ENCODE measurements around the gene TRMT1.

The TRMT1 gene

GRCh38 chr19:13101590-13102415 lies 14.7 kb downstream of the TRMT1 start:
- FAIRE-seq = no peak

DNA sequence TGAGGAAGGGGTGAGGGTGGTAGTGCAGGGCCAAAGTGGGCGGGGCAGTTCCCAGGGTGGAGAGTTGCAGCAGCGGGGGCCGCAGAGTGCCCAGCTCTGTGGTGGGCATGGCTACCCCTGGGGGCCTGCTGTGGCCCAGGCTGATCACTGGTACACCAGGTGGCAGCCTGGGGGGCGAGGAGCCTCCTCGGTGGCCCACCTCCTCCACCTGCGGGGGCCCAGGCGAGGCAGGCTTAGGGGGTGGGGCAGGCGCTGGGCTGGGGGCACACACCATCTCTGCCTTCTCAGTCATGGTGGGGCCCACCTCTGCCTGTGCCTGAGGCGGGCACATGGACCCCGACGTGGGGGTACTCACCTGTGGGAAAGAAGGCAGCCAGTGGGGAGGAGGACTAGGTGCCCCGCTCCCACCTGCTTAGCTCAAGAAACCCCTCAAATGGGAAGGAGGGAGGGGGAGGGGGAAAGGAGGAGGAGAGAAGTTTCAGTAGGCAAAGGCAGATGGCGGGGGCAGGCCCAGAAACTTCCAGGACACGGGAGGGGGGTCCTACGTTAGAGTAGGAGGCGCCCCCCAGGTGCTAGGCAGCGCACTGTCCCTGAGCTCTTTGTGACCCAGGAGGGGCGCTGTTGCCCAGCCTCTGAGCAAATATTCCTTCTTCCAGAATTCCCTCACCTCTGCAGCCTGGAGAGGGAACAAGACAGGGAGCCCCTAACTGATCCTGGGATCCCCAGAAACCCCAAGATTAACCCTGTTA lies 15.5 kb downstream of the TRMT1 start:
- no peak for FAIRE-seq

GRCh38 chr19:13100031-13100588 lies 16.4 kb downstream of the TRMT1 start:
- FAIRE-seq = no peak

DNA sequence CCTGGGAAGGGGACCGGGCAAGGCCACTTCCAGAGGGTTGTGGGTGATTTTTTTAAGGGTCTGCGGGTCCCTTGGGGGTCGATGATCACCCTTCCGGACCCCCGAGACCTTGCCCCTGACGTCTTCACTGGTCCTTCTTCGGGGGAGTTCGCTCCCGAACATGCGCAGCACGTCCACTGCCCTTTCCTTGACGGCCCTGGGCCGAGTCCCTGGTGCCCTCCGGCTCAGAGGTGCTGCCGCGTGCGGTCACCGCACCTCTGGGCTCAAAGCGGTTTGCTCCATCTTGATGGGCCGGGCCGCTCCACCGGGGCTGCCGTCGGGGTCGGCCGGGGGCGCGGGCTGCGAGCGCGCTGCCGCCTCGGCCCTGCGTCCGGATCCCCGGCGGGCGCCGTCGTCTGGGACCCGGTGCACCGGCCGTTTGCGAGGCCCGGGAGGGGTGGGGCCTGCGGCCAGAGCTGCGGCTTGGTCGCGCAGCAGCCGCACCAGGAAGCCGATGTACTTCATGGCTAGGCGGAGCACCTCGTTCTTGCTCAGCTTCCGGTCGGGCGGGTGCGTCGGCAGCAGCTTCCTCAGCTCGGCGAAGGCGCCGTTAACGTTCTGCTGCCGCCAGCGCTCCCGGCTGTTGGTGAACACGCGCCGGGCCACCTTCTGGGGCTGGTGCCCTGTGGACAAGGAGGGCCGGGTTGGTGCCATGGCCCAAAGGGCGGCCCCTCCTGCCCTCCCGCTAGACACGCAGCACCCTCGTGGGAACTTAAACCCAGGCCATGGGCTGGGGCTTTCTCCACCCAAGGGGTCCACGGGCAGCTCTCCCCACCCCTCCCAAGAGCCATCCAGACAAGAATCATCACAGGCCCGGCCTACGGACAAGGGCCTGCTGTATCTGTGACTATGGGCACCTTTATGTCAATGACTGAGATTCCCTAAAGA lies 17.2 kb downstream of the TRMT1 start:
- FAIRE-seq = no peak

- no peak for FAIRE-seq
These were observed 18.1 kb downstream of the TRMT1 start for GRCh38 chr19:13098277-13099072.

- FAIRE-seq = no peak
These were observed 18.9 kb downstream of the TRMT1 start for GRCh38 chr19:13097463-13098258.

DNA sequence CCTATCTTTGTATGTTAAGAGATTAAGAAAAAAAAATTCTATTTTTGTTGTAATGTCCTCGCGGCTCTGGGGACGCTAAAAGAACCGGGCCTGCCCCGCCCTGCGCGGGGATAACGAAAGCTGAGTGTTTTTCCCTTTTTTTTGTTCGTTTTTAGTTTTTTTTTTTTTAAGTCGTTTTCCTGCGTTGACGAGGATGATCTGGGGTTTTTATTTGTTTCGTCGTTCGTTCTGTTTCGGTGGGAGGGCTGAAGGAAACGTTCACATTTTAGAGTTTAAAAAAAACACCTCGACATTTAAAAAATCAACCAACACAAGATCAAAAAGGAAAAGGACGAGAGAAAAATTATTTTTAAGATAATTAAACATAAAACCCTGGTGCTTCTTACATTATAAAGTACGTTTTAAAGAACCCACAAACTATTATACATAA lies 19.5 kb downstream of the TRMT1 start:
- FAIRE-seq = no peak

GRCh38 chr19:13095934-13096927 lies 20.3 kb downstream of the TRMT1 start:
- FAIRE-seq = no peak

GRCh38 chr19:13095393-13095784 lies 21.2 kb downstream of the TRMT1 start:
- FAIRE-seq = no peak

DNA sequence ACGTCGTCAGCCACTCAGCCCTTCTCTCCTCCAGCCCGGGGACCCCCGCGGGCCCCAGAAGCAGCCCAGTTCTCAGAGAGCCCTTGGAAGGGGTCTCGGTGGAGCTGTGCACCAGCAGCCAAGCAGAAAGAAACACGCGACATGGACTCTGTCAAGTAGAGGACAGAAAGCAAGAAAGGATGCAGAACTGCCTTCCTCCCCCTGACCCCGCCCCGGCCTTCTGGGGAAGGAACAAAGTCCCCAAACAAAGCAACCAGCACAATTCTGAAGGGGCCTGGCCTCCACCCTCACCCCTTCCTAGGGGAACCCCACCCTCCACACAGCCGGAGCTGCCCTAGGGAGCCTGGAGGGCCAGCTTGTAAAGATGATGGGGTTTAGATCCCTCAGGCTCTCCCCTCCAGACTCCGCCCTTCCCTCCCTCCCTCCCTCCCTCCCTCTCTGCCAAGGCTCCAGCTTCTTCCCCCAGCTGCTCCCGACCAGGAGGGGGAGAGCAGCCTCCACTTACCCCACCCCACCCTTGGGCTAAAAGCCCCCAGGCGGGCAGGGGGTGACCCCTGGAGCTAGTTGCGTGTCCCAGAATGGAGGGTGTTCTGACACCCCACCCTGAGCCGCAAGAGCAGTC lies 21.7 kb downstream of the TRMT1 start:
- FAIRE-seq = no peak

- no peak for FAIRE-seq
These were observed 22.4 kb downstream of the TRMT1 start for GRCh38 chr19:13094106-13094504.

- no peak for FAIRE-seq
These were observed 23.0 kb downstream of the TRMT1 start for GRCh38 chr19:13093407-13094105.

DNA sequence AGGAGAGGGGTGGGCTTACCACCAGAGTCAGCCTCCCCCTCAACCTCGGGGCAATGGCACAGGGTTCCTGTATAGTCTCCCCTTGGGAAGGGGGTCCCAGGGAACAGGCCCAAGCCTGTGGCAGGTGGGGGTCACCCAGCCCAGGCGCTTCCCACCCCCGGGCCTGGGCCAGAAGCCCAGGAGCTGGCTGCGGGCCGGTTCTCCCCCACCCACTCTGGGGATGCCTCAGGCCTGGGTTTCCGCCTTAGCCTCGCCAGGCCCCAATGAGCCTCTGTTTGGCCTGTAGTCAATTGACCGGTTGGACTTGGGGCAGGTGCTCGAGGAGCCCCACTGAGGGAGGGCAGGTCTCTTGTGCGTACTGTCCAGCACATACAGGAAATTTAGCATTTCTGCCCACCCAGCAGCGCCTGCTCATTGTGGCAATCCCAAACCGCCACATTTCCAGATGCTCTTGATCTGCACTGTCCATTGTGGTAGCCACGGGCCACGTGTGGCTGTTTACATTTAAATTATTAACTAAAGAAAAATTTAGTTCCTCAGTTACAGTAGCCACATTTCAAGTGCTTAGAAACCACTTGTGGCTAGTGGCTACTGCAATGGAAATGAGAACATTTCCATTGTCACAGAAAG lies 23.8 kb downstream of the TRMT1 start:
- no peak for FAIRE-seq

DNA sequence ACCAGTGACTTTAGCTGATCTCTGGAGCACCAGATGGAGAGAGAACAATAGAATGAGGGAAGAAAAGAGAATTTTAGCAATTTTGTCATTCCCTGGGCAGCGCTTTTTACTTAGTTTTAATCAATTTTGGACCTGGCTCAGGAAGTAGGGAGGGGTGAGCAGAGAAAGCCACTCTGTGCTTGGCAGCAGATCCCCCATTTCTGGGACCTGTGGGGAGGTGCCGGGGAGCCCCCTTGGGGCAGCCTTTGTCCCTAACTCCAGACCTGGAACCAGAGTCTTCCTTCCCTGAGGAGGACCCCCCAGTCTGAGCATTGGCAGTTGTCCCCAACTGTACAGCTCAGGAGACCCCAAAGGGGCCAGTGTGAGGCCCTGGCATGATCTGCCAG lies 24.4 kb downstream of the TRMT1 start:
- FAIRE-seq = no peak

DNA sequence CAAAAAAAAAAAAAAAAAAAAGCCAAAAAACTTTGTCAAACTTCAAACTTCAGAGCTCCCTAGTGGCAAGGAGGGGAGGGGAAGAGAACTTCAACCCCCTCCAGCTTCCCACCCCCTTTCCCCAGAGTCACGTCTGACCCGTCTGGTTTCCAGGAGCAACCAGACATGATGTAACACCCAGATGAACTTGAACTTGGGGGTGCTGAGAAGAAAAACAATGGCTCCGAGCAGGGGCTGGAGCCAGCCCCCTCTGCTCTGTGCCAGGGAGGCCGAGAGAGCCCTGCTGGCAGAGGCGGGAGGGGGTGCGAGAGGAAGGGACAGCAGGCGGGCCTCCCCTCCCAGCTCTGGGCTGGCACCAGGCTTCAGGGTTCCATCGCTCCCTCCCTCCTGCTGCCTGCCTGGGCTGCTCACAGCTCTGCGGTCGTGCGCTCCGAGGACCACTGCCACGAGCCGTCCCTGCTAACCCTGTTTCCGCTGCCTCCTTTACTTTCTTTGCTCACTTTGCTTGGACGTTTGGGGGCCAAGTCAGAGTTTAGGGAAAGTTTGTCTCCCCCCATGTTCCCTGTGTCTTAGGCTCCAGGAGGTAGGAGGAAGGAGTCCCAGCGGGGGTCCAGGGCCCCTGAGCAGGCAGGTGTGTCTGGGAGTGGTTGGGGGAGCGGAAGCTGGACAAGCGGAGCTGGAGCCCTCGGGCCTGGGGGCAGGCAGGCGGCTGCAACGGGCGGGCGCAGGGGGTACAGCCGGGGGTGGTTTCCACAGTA lies 25.0 kb downstream of the TRMT1 start:
- no peak for FAIRE-seq

DNA sequence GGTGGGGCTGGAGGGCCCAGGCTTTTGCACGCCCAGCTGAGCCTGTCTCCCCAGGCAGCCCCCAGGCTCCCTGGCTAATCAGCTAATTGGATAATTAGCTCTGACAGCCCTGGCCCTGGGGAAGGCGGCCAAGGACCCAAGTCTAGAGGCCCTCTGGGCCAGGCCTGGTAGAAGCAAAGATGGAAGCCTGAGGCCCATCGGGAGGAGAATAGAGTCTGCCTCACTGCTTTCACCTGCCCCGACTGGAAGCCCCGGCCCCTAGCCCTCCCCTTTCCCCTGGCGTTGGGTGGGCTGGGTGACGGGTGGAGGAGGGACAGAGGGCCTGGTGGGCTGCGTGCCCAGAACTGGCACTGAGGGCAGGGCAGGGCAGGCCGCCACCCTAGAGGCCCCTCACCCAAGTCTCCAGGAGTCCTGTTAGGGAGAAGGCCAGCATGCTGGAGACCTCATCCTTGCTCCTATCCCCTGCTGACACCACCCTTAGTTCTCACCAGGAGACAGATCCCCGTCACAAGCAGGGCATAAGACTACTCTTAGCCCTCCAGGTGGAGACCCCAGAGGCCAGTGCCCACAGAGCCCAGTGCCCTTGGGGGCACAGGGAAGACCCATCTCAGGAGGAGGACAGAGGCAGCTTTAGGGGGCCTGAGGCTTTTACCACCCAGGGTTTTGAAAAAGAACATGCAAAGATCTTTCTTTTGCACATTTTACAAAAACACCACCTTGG lies 25.9 kb downstream of the TRMT1 start:
- no peak for FAIRE-seq

All from TTC549 (cell line).